Endothelial cell of umbilical vein (primary cell): ENCODE results near the gene NAV3. TPM values are rescaled to one million over a fixed set of nuclear protein-coding genes. Genes with fewer than 3 reads are reported as not detected.

Source experiments
- BruUV-seq: library from RNA; stranded (reverse); fragments of 400-500 nt; replicated peaks from 2 replicates; lab custom pipeline; 2021; lab: Mats Ljungman, UMichigan
- CTCF ChIA-PET: fragments of 300-600, 350-600 bp; sonication (Branson Sonifier 250); formaldehyde crosslinking; loops from one replicate; lab custom pipeline; 2021; ENCODE audit warnings: antibody characterized with exemption, inconsistent platforms; lab: Charles Lee
- POLR2A ChIA-PET: fragments of 300-600, 350-600 bp; sonication (Branson Sonifier 250); formaldehyde crosslinking; loops from one replicate; lab custom pipeline; 2021; ENCODE audit warnings: antibody characterized with exemption, inconsistent platforms; lab: Charles Lee
- DNase-seq: peaks from one replicate; pipeline ENCODE4 v3.0.0-alpha.2; 2011; ENCODE audit warnings: low read depth, low spot score
- FAIRE-seq: peaks from 2 replicates; lab custom pipeline; 2011; peaks lifted over from hg19 to GRCh38; lab: Jason Lieb, UNC
- H2AFZ ChIP-seq: 2 replicates; pipeline ENCODE4 v1.6.0; 2012; ENCODE audit warnings: low read depth, low read length, control low read depth, inconsistent platforms
- H3K27ac ChIP-seq: 2 replicates; pipeline ENCODE4 v1.5.1; 2011; ENCODE audit warnings: low read depth, mild to moderate bottlenecking, control low read depth, low read length, moderate library complexity; ENCODE audit not compliant: insufficient read depth
- H3K27me3 ChIP-seq, 2 experiments: 2 replicates each; pipeline versions ENCODE4 v1.6.0 to v1.6.1; 2011; ENCODE audit warnings: low read length in 2 of 2, mixed read lengths in 1 of 2; ENCODE audit not compliant: control insufficient read depth in 2 of 2, insufficient read depth in 2 of 2
- H3K36me3 ChIP-seq, 2 experiments: 2 replicates in 1 of 2; 3 replicates in 1 of 2; pipeline ENCODE4 v1.5.1; 2011; ENCODE audit warnings: low read length in 2 of 2, mild to moderate bottlenecking in 1 of 2, moderate library complexity in 1 of 2; ENCODE audit not compliant: control insufficient read depth in 2 of 2, insufficient read depth in 2 of 2; ENCODE audit errors: extremely low read depth in 1 of 2
- H3K4me1 ChIP-seq: 3 replicates; pipeline ENCODE4 v1.5.1; 2011; ENCODE audit warnings: mild to moderate bottlenecking, low read length; ENCODE audit not compliant: control insufficient read depth, insufficient read depth; ENCODE audit errors: extremely low read depth
- H3K4me2 ChIP-seq: 2 replicates; pipeline ENCODE4 v1.6.1; 2011; ENCODE audit warnings: low read length, control low read depth, mixed read lengths; ENCODE audit not compliant: insufficient read depth
- H3K4me3 ChIP-seq, 3 experiments: fragments of 200-600 bp in 1 of 3; sonication (generic), shearing (Covaris generic) in 1 of 3; replicated peaks in 1 of 3; 2 replicates each; pipeline ENCODE4 v1.5.1; 2011 to 2016; ENCODE audit warnings: control low read depth in 3 of 3, low read length in 3 of 3, mild to moderate bottlenecking in 2 of 3, inconsistent platforms in 1 of 3, low read depth in 1 of 3, moderate library complexity in 1 of 3; ENCODE audit not compliant: insufficient read depth in 1 of 3
- H3K79me2 ChIP-seq: 2 replicates; pipeline ENCODE4 v1.6.0; 2012; ENCODE audit warnings: low read length, inconsistent platforms; ENCODE audit not compliant: control insufficient read depth, insufficient read depth
- H3K9ac ChIP-seq: replicated peaks from 2 replicates; pipeline ENCODE3; 2011; ENCODE audit warnings: low read length, control low read depth; ENCODE audit not compliant: insufficient read depth; ENCODE audit errors: extremely low read depth
- H3K9me1 ChIP-seq: replicated peaks from 3 replicates; pipeline ENCODE4 v1.6.0; 2011; ENCODE audit warnings: mild to moderate bottlenecking, low read length; ENCODE audit not compliant: control insufficient read depth, insufficient read depth; ENCODE audit errors: extremely low read depth
- H3K9me3 ChIP-seq: replicated peaks from 2 replicates; pipeline ENCODE4 v1.5.1; 2012; ENCODE audit warnings: low read length, inconsistent platforms; ENCODE audit not compliant: control insufficient read depth, insufficient read depth
- H4K20me1 ChIP-seq: replicated peaks from 2 replicates; pipeline ENCODE3; 2011; ENCODE audit warnings: mild to moderate bottlenecking, low read length; ENCODE audit not compliant: control insufficient read depth, insufficient read depth; ENCODE audit errors: extremely low read depth
- CTCF ChIP-seq, 2 donors: IDR thresholded peaks; 1 replicate in 1 of 2; 2 replicates in 1 of 2; pipeline ENCODE4 v1.5.1; 2011; ENCODE audit warnings: low read length in 2 of 2, mild to moderate bottlenecking in 2 of 2, moderate library complexity in 2 of 2, control low read depth in 1 of 2, inconsistent platforms in 1 of 2, low read depth in 1 of 2; ENCODE audit not compliant: insufficient read depth in 1 of 2; ENCODE audit errors: extremely low read depth in 1 of 2
- EZH2 ChIP-seq: IDR thresholded peaks from 2 replicates; pipeline ENCODE4 v1.6.1; 2012; ENCODE audit warnings: borderline replicate concordance, low read depth, mild to moderate bottlenecking, moderate library complexity, low read length, inconsistent platforms; ENCODE audit not compliant: severe bottlenecking
- FOS ChIP-seq: IDR thresholded peaks from 2 replicates; pipeline ENCODE4 v1.6.1; 2011; ENCODE audit warnings: mild to moderate bottlenecking, low read length, moderate library complexity, borderline replicate concordance; ENCODE audit not compliant: insufficient read depth
- JUN ChIP-seq: IDR thresholded peaks from 2 replicates; pipeline ENCODE4 v1.6.1; 2011; ENCODE audit warnings: borderline replicate concordance, low read depth; ENCODE audit not compliant: insufficient read length, insufficient read depth
- MAX ChIP-seq: IDR thresholded peaks from 2 replicates; pipeline ENCODE4 v1.6.1; 2011; ENCODE audit not compliant: insufficient read depth, insufficient read length
- dilution Hi-C: fragments of 300-500 bp; cut with MboI; formaldehyde crosslinking; loops from one replicate; pipeline ENCODE4 v1.15.0; 2019; ENCODE audit warnings: low sequenced_read_pairs; ENCODE audit not compliant: extremely low pct_ligation_motif_present
- intact Hi-C: fragments of 100-400 bp; cut with micrococcal nuclease; formaldehyde crosslinking; loops from one replicate; pipeline ENCODE4 v1.10.0; 2022
- polyA plus RNA-seq, 4 experiments: library from polyadenylated mRNA; depleted of rRNA in 3 of 4; stranded (reverse) in 3 of 4; unstranded in 1 of 4; fragments of >200 nt; gene quantifications; 2 replicates each; pipeline versions ENCODE4 v1.2.1 to v1.2.3, GENCODE V29; 2011 to 2012; ENCODE audit warnings: missing spikeins in 1 of 4
- total RNA-seq: library from RNA; stranded (reverse); gene quantifications from 2 replicates; pipeline ENCODE4 v1.2.3, GENCODE V29; 2021

The NAV3 gene
- total and polyA plus RNA-seq, 2 donors (not counting 3 experiments of a cell fraction or from before 2014, with no cell fraction given), result 6.7 to 40.1 TPM

GRCh38 chr12:77818351-77818750 lies 12.3 kb upstream of the NAV3 start:
- BruUV-seq, result no TSS peak
- FAIRE-seq (no peak), DNase-seq (no peak)
- dilution Hi-C loops, result no loop called here
- no peaks in the 10 kb centered on the region for H3K36me3 ChIP-seq
- no peak overlapping the region for H3K4me3 ChIP-seq
- H4K20me1 ChIP-seq, result no peaks in the 10 kb centered on the region
- no peak overlapping the region for H3K4me2 ChIP-seq
- H3K9ac ChIP-seq, result no peak overlapping the region
- TF ChIP-seq MAX (no peak), CTCF (IDR thresholded peaks at IDR 0.05; ENCODE audit: extremely low read depth in 1 of 2, insufficient read depth in 1 of 2, low read depth in 1 of 2, low read length in 2 of 2) (no peak), JUN (no peak), EZH2 (no peak), FOS (no peak)
- ChIA-PET POLR2A (no interaction called here), CTCF (interaction anchor here (1.8 kb wide), 1 partner anchor 12 kb away, joined by 7 read pairs; the partner anchor contains the start of gene NAV3)
- H3K4me1 ChIP-seq, result no peaks in the 10 kb centered on the region
- H2AFZ ChIP-seq, result no peak overlapping the region
- H3K79me2 ChIP-seq, result no peaks in the 10 kb centered on the region
- H3K9me3 ChIP-seq, result no peaks in the 10 kb centered on the region
- intact Hi-C loops, result no loop called here
- H3K9me1 ChIP-seq, result no peaks in the 10 kb centered on the region
- no peak overlapping the region for H3K27ac ChIP-seq
- peaks cover 0 to 3% of the 10 kb centered on the region in 2 experiments for H3K27me3 ChIP-seq
